Kidney (tissue), 14 donors: ENCODE data around the gene SF3A1. TPM values are rescaled to one million over a fixed set of nuclear protein-coding genes. Genes with fewer than 3 reads are reported as not detected.
"Not testable (repeated sequence)": the region's sequence is repeated elsewhere in the genome, so short reads cannot be mapped to it uniquely, and the experiment has no call there.

ENCODE experiments used
- DNase-seq, 5 donors: peaks; one replicate each; pipeline ENCODE4 v3.0.0-alpha.2; 2013 to 2020
- FAIRE-seq: peaks from 2 replicates; lab custom pipeline; 2012; peaks lifted over from hg19 to GRCh38; lab: Jason Lieb, UNC
- H3K27ac ChIP-seq, 2 donors: one replicate each; pipeline ENCODE4 v1.7.0; 2013; ENCODE audit warnings: low read depth in 2 of 2, low read length in 2 of 2, inconsistent platforms in 1 of 2
- H3K27me3 ChIP-seq: one replicate; pipeline ENCODE4 v1.7.1; 2013; ENCODE audit warnings: low read length, inconsistent platforms; ENCODE audit not compliant: control insufficient read depth, insufficient read depth
- H3K36me3 ChIP-seq, 3 donors: one replicate each; pipeline versions ENCODE4 v1.7.0 to v1.7.1; 2013; ENCODE audit warnings: low read length in 3 of 3, control low read depth in 1 of 3, inconsistent platforms in 1 of 3; ENCODE audit not compliant: insufficient read depth in 3 of 3, control insufficient read depth in 2 of 3
- H3K4me1 ChIP-seq, 3 donors: one replicate each; pipeline versions ENCODE4 v1.7.0 to v1.7.1; 2013; ENCODE audit warnings: low read length in 3 of 3, inconsistent platforms in 1 of 3, low read depth in 1 of 3; ENCODE audit not compliant: control insufficient read depth in 2 of 3, insufficient read depth in 2 of 3
- H3K4me3 ChIP-seq, 3 donors: one replicate each; pipeline versions ENCODE4 v1.7.0 to v1.8.1; 2013; ENCODE audit warnings: low read length in 3 of 3, control low read depth in 1 of 3, inconsistent platforms in 1 of 3
- H3K9ac ChIP-seq, 3 donors: one replicate each; pipeline versions ENCODE4 v1.7.0 to v1.7.1; 2013; ENCODE audit warnings: low read length in 3 of 3, control low read depth in 1 of 3, inconsistent platforms in 1 of 3
- H3K9me3 ChIP-seq, 3 donors: one replicate each; pipeline versions ENCODE4 v1.7.0 to v1.7.1; 2013; ENCODE audit warnings: low read length in 3 of 3, control low read depth in 1 of 3, inconsistent platforms in 1 of 3; ENCODE audit not compliant: control insufficient read depth in 2 of 3, insufficient read depth in 1 of 3
- CTCF ChIP-seq: IDR thresholded peaks from 3 replicates; pipeline ENCODE4 v1.5.1; 2012; ENCODE audit warnings: mild to moderate bottlenecking, moderate library complexity, borderline replicate concordance; ENCODE audit not compliant: insufficient read depth; ENCODE audit errors: extremely low read depth
- intact Hi-C: fragments of 100-400 bp; cut with DNase I; formaldehyde crosslinking; loops from one replicate; pipeline ENCODE4 v1.11.1; 2022
- polyA plus RNA-seq: library from polyadenylated mRNA; stranded (reverse); fragments of 350-450 nt; fragmentation: Illumina TruSeq; extraction: RNeasy Lipid Tissue Mini Kit (QIAGEN cat#74804); gene quantifications from one replicate; pipeline ENCODE4 v1.2.3, GENCODE V29; 2014; ENCODE audit warnings: low read depth, low replicate concordance; ENCODE audit not compliant: insufficient read depth
- total RNA-seq: library from RNA; stranded (reverse); fragmentation: NEBNext Ultra II Directional; extraction: Animal tissue kit (Norgen Biotek cat#: 25700); gene quantifications from one replicate; pipeline ENCODE4 v1.2.1, GENCODE V29; 2021
- donor health status: control.
- donor health status: control.
- donor health status: control.
- donor health status: control.
- donor health status: control.
- donor health status: DM: yes; HTN: yes; CAD: no.
- donor health status: Normal renal cell carcinoma (clear cell type).

The SF3A1 gene
- total and polyA plus RNA-seq, 2 donors from 2014 or later: 23.7 to 179 TPM

- no peak for TF ChIP-seq CTCF
- Histone ChIP-seq H3K27ac (no peak overlapping the region), H3K9me3 (no peaks in the 10 kb centered on the region), H3K9ac (no peak overlapping the region), H3K4me3 (no peak overlapping the region), H3K27me3 (no peaks in the 10 kb centered on the region), H3K4me1 (no peaks in the 10 kb centered on the region), H3K36me3 (peaks cover 21 to 90% (median 89%) of the 10 kb centered on the region in 3 donors)
- intact Hi-C loops: no loop called here
- no peak for DNase-seq
- FAIRE-seq: no peak
Measured at GRCh38 chr22:30338802-30339201, 17.9 kb downstream of the SF3A1 start.

- DNase-seq, H3K9ac ChIP-seq, H3K9me3 ChIP-seq, H3K27me3 ChIP-seq, H3K4me3 ChIP-seq, intact Hi-C loops, H3K27ac ChIP-seq, H3K4me1 ChIP-seq, FAIRE-seq: not testable (repeated sequence)
- peaks cover 21 to 90% (median 90%) of the 10 kb centered on the region in 3 donors for H3K36me3 ChIP-seq
Measured at GRCh38 chr22:30338341-30338740, 18.4 kb downstream of the SF3A1 start.

GRCh38 chr22:30337461-30337778 is 19.3 kb downstream of the SF3A1 start:
- no peaks in the 10 kb centered on the region for H3K4me1 ChIP-seq
- intact Hi-C loops: no loop called here
- H3K4me3 ChIP-seq: no peak overlapping the region
- H3K27me3 ChIP-seq: no peaks in the 10 kb centered on the region
- no peaks in the 10 kb centered on the region for H3K9me3 ChIP-seq
- TF ChIP-seq CTCF: no peak
- DNase-seq: no peak
- no peak overlapping the region for H3K27ac ChIP-seq
- no peak for FAIRE-seq
- H3K9ac ChIP-seq: no peak overlapping the region
- H3K36me3 ChIP-seq: peaks cover 16 to 90% (median 85%) of the 10 kb centered on the region in 3 donors

DNA sequence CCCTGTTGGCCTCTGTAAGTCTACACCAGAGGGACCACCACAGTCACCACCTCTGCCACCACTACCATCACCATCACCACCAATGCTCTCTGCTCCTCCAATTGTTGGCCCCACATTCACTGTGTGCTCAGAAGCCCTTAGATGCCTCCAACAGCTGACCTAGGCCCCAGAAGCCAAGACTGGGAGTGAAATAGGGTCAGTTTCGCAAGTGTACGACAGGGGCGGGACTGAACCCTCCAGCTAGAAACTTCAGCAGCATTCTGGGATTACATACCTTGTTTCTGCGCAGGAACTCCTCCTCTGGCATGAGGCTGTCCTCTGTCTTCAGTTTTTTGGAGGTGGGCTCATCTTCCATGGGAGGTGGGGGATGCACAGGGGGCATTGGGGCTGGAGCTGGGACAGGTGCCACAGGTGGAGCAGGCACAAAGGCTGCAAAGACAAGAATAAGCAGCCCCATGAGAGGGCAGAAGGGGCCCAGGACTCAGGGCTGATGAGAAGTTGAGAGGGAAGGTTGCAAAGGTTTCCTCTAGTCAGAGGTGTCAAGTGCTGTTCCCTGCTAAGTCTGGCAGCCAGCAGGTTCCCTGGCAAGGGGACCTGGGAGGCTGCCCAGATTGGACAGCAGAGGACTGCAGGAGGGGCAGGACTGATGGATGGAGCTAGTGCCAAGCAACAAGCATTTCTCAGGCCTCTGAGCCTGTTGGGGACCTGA is 19.8 kb downstream of the SF3A1 start:
- DNase-seq (no peak), FAIRE-seq (no peak)
- Histone ChIP-seq H3K27ac (no peak overlapping the region), H3K9me3 (no peaks in the 10 kb centered on the region), H3K9ac (no peak overlapping the region), H3K4me1 (no peaks in the 10 kb centered on the region), H3K36me3 (peaks cover 13 to 86% (median 80%) of the 10 kb centered on the region in 3 donors), H3K27me3 (no peaks in the 10 kb centered on the region), H3K4me3 (no peak overlapping the region)
- TF ChIP-seq CTCF: no peak
- intact Hi-C loops: no loop called here
